SU-DHL-6 (cell line): Measurements from ENCODE around the gene FATE1.

Experiments used
- CTCF ChIP-seq: fragments of 200-600 bp; sonication (generic); IDR thresholded peaks from one replicate; pipeline ENCODE4 v1.5.1; 2017; ENCODE audit warnings: antibody characterized with exemption, mild to moderate bottlenecking, low read length, moderate library complexity; ENCODE audit not compliant: insufficient read depth, poor library complexity, severe bottlenecking
- EZH2phosphoT487 ChIP-seq: fragments of 200-600 bp; sonication (generic), shearing (Covaris generic); conservative IDR thresholded peaks from 2 replicates; pipeline ENCODE4 v1.6.1; 2018; ENCODE audit warnings: mild to moderate bottlenecking, antibody characterized with exemption, low read length, moderate library complexity, mixed read lengths

- TF ChIP-seq CTCF = no peak
- no peak for TF ChIP-seq EZH2phosphoT487
These were observed 40.6 kb upstream of the FATE1 start for GRCh38 chrX:151675121-151675746.
